HL-60 (cell line): ENCODE measurements around the gene MAP6D1.

Experiments used
- DNase-seq, 2 experiments: peaks; one replicate each; pipeline ENCODE4 v3.0.0-alpha.2; 2010 to 2020; ENCODE audit warnings: low read depth in 1 of 2, low spot score in 1 of 2
- H3K27ac ChIP-seq: fragments of 250-450 bp; sonication (Bioruptor Pico); replicated peaks from 2 replicates; pipeline ENCODE4 v1.5.1; 2020; ENCODE audit warnings: mild to moderate bottlenecking, moderate library complexity
- H3K27me3 ChIP-seq: fragments of 250-450 bp; sonication (Bioruptor Pico); 2 replicates; pipeline ENCODE4 v1.5.1; 2021; ENCODE audit warnings: mild to moderate bottlenecking, moderate library complexity; ENCODE audit not compliant: insufficient read depth, poor library complexity, severe bottlenecking
- H3K4me3 ChIP-seq: replicated peaks from 2 replicates; pipeline ENCODE4 v1.5.1; 2011; ENCODE audit warnings: mild to moderate bottlenecking, control low read depth, low read length; ENCODE audit not compliant: insufficient read depth
- CTCF ChIP-seq: IDR thresholded peaks from one replicate; pipeline ENCODE4 v1.5.1; 2011; ENCODE audit warnings: low read length, control low read depth, inconsistent platforms; ENCODE audit not compliant: insufficient read depth
- GABPA ChIP-seq: IDR thresholded peaks from 2 replicates; pipeline ENCODE4 v1.6.1; 2012; ENCODE audit warnings: low read depth
- POLR2AphosphoS5 ChIP-seq: IDR thresholded peaks from 2 replicates; pipeline ENCODE4 v1.6.1; 2012; ENCODE audit warnings: low read depth
- SPI1 ChIP-seq: IDR thresholded peaks from 2 replicates; pipeline ENCODE4 v1.6.1; 2012; ENCODE audit warnings: low read depth, mild to moderate bottlenecking, borderline replicate concordance
- TF ChIP-seq, protein P1 (sequence below): IDR thresholded peaks from 2 replicates; pipeline ENCODE4 v1.6.1; 2012; ENCODE audit warnings: low read depth; ENCODE audit not compliant: insufficient replicate concordance

MAP6D1 gene

DNA sequence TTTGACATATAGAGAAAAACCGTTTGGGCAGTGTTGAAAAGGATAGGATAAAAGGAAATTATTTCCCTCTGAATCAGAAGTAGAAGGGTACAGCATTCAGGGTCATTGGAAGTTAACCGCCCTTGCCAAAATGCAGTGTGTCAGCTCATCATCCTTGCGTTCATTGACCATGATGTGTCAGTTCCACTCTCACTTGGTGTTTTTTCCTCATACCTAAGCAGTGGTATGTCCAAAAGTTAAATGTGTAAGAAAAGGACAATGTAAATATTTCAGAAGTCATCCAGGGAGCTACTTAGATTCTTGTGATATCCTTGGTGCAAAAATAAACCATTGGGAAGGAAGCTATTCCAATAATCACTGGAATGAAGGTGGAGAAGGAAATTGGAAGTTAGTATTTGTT, 50.7 kb downstream of the MAP6D1 start:
- H3K4me3 ChIP-seq: no peak overlapping the region
- H3K27ac ChIP-seq: no peak overlapping the region
- TF ChIP-seq GABPA (no peak), SPI1 (no peak), POLR2AphosphoS5 (no peak), CTCF (no peak)
- TF ChIP-seq, protein P1, sequence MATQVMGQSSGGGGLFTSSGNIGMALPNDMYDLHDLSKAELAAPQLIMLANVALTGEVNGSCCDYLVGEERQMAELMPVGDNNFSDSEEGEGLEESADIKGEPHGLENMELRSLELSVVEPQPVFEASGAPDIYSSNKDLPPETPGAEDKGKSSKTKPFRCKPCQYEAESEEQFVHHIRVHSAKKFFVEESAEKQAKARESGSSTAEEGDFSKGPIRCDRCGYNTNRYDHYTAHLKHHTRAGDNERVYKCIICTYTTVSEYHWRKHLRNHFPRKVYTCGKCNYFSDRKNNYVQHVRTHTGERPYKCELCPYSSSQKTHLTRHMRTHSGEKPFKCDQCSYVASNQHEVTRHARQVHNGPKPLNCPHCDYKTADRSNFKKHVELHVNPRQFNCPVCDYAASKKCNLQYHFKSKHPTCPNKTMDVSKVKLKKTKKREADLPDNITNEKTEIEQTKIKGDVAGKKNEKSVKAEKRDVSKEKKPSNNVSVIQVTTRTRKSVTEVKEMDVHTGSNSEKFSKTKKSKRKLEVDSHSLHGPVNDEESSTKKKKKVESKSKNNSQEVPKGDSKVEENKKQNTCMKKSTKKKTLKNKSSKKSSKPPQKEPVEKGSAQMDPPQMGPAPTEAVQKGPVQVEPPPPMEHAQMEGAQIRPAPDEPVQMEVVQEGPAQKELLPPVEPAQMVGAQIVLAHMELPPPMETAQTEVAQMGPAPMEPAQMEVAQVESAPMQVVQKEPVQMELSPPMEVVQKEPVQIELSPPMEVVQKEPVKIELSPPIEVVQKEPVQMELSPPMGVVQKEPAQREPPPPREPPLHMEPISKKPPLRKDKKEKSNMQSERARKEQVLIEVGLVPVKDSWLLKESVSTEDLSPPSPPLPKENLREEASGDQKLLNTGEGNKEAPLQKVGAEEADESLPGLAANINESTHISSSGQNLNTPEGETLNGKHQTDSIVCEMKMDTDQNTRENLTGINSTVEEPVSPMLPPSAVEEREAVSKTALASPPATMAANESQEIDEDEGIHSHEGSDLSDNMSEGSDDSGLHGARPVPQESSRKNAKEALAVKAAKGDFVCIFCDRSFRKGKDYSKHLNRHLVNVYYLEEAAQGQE: no peak
- H3K27me3 ChIP-seq: no peaks in the 10 kb centered on the region
- DNase-seq: no peak

DNA sequence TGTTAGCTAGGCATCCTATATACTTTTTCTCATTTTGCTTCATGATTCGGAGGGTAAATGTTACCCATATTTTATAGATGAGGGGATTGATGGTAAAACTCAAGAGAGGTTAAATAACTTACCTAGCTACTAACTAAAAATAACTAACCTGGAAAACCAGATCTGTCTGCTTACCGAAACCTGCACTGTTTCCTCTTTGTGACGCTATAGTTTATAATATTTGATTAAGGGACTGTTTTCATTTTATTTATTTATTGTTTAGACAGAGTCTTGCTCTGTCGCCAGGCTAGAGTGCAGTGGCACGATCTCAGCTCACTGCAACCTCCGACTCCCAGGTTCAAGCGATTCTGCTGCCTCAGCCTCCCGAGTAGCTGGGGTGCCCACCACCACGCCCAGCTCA, 55.9 kb downstream of the MAP6D1 start:
- H3K4me3 ChIP-seq: no peak overlapping the region
- no peak overlapping the region for H3K27ac ChIP-seq
- no peaks in the 10 kb centered on the region for H3K27me3 ChIP-seq
- TF ChIP-seq SPI1 (no peak), POLR2AphosphoS5 (no peak), GABPA (no peak), CTCF (no peak)
- TF ChIP-seq, protein P1: no peak
- no peak for DNase-seq

GRCh38 chr3:183768114-183768513, 57.3 kb downstream of the MAP6D1 start:
- TF ChIP-seq, protein P1: no peak
- TF ChIP-seq GABPA (no peak), POLR2AphosphoS5 (no peak), CTCF (no peak), SPI1 (no peak)
- no peak overlapping the region for H3K4me3 ChIP-seq
- H3K27ac ChIP-seq: no peak overlapping the region
- no peak for DNase-seq
- no peaks in the 10 kb centered on the region for H3K27me3 ChIP-seq
